Common myeloid progenitor, CD34-positive (primary cell): ENCODE data around the gene PITPNM3. TPM values are rescaled to one million over a fixed set of nuclear protein-coding genes. Genes with fewer than 3 reads are reported as not detected.

Source experiments
- CTCF ChIA-PET: fragments of 350-600 bp; sonication (Branson Sonifier 250); formaldehyde crosslinking; loops from one replicate; lab custom pipeline; 2021; ENCODE audit warnings: antibody characterized with exemption; lab: Charles Lee
- POLR2A ChIA-PET: fragments of 350-600 bp; sonication (Branson Sonifier 250); formaldehyde crosslinking; loops from one replicate; lab custom pipeline; 2021; ENCODE audit warnings: antibody characterized with exemption; lab: Charles Lee
- DNase-seq, 3 donors: peaks; one replicate each; pipeline versions ENCODE4 v3.0.0 to v3.0.0-alpha.2; 2013
- H3K27ac ChIP-seq, 2 experiments: 1 replicate in 1 of 2; 2 replicates in 1 of 2; pipeline ENCODE4 v1.7.0; 2013; ENCODE audit warnings: inconsistent platforms in 2 of 2, low read length in 2 of 2, mild to moderate bottlenecking in 2 of 2, low read depth in 1 of 2, moderate library complexity in 1 of 2; ENCODE audit not compliant: severe bottlenecking in 2 of 2, insufficient read depth in 1 of 2, poor library complexity in 1 of 2
- H3K27me3 ChIP-seq, 5 experiments: replicated peaks in 2 of 5; 1 replicate in 3 of 5; 2 replicates in 2 of 5; pipeline versions ENCODE4 v1.6.1 to v1.7.0; 2013; ENCODE audit warnings: low read length in 4 of 5, mild to moderate bottlenecking in 2 of 5, moderate library complexity in 2 of 5, inconsistent platforms in 1 of 5; ENCODE audit not compliant: insufficient read depth in 5 of 5, control insufficient read depth in 4 of 5
- H3K36me3 ChIP-seq, 4 experiments: 1 replicate in 2 of 4; 2 replicates in 2 of 4; pipeline versions ENCODE4 v1.6.1 to v1.7.0; 2013; ENCODE audit warnings: low read length in 3 of 4, control low read depth in 1 of 4, mild to moderate bottlenecking in 1 of 4; ENCODE audit not compliant: control insufficient read depth in 4 of 4, insufficient read depth in 4 of 4
- H3K4me1 ChIP-seq, 4 experiments: 1 replicate in 3 of 4; 2 replicates in 1 of 4; pipeline versions ENCODE4 v1.6.1 to v1.7.1; 2013; ENCODE audit warnings: low read length in 3 of 4, mild to moderate bottlenecking in 3 of 4, control low read depth in 1 of 4, inconsistent platforms in 1 of 4, moderate library complexity in 1 of 4; ENCODE audit not compliant: control insufficient read depth in 4 of 4, insufficient read depth in 4 of 4; ENCODE audit errors: control extremely low read depth in 1 of 4
- H3K4me3 ChIP-seq, 7 experiments: 1 replicate in 4 of 7; 2 replicates in 3 of 7; pipeline versions ENCODE4 v1.5.1 to v1.7.0; 2013; ENCODE audit warnings: mild to moderate bottlenecking in 7 of 7, low read length in 6 of 7, moderate library complexity in 6 of 7, inconsistent platforms in 2 of 7, low read depth in 2 of 7, control low read depth in 1 of 7; ENCODE audit not compliant: insufficient read depth in 4 of 7, control insufficient read depth in 1 of 7; ENCODE audit errors: extremely low read depth in 1 of 7
- H3K9me3 ChIP-seq, 5 experiments: 1 replicate in 4 of 5; 2 replicates in 1 of 5; pipeline versions ENCODE4 v1.6.1 to v1.7.1; 2013; ENCODE audit warnings: low read length in 4 of 5, mild to moderate bottlenecking in 2 of 5, inconsistent platforms in 1 of 5, low read depth in 1 of 5, moderate library complexity in 1 of 5; ENCODE audit not compliant: control insufficient read depth in 4 of 5, insufficient read depth in 2 of 5; ENCODE audit errors: control extremely low read depth in 1 of 5
- WGBS: methylation state at CpG from one replicate; pipeline ENCODE4 v1.1.5; 2013; ENCODE audit not compliant: insufficient coverage; 5-methylcytosine and 5-hydroxymethylcytosine counted together
- polyA plus RNA-seq: library from polyadenylated mRNA; unstranded; fragments of 120-200 nt; gene quantifications from one replicate; pipeline ENCODE4 v1.2.1, GENCODE V29; 2013

The PITPNM3 gene
- polyA plus RNA-seq = 0.29 TPM

DNA sequence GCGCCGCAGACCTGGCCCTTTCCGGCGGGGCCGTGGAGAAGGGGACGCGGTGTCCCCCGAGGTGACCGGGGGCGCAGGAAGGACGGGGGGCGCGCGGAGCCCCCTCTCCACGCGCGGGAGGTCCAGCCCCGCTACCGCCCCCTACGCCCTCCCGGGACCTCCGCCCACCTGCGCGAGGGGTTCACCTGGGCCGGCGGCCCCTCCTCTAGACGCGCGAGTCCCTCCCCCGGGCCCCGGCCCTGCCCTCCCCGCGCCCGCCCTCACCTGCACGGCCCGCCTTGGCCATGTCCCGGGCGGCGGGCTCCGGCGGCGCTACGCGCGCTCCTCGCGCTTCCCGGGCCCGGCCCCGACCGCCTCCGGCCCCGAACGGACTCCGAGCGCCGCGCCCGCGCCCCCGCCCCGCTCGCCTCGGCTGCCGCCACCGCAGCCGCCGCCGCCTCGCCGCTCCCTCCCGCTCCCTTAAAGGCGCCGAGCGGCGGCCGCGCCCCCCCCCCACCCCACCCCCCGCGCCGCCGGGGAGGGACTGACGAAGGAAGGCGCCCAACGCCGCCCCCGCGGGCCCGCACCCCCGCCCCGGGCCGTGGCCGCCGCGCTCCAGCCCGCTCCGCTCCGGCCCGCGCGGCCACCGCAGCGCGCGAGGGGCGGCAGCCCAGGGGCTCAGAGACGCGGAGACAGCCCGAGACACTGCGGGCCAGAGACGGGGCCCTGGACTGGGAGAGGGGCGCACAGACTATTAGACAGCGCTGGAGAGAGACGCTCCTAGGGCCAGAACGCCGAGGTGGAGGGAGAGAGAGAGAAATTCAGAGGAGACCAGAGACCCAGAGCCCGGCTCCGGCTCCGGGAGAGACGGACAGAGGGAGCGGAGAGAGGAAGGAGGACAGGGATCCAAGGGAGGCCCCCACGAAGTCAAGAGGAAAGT lies at the start of gene PITPNM3:
Gene PITPNM3, minus strand, starts transcription at position 435 of the 919 bp plus-strand sequence. Its CDS starts 149 bp downstream, at position 286.
- H3K27me3 ChIP-seq = peaks cover 0 to 70% (median 27%) of the 10 kb centered on the region in 5 experiments
- H3K27ac ChIP-seq = no peak within 1 kb of the TSS
- no peaks in the 10 kb centered on the region for H3K9me3 ChIP-seq
- H3K36me3 ChIP-seq = no peaks in the 10 kb centered on the region
- CTCF ChIA-PET = no interaction called here
- peaks cover 0 to 26% (median 11%) of the 10 kb centered on the region in 4 experiments for H3K4me1 ChIP-seq
- POLR2A ChIA-PET = no interaction called here
- DNase-seq = peak in 1 of 3 donors; percentile 21
- peak within 1 kb of the TSS in 4 of 7 experiments; percentile 38 to 61 (median 50) for H3K4me3 ChIP-seq
- 3% methylated on average over 88 of the region's 122 CpGs for WGBS

DNA sequence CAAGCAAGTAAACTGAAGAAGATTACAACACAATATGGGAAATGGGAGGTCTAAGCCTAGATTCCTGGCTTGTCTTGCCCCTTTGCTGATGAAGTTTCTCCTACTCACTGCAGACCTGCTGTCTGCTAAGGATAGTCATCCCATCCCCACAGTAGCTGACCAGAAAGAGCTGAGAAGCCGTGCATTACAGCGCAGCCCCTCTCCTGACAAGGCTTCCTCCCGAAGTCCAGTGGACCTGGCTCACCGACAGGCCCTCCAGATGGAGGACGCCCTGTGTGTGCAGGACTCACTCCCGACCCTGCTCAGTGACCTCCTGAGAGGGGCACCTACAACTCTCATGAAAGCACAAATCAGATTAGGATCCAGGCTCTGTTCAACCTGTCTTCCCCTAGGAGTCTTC lies 48.8 kb upstream of the PITPNM3 start:
- 97% methylated on average over 6 of the region's 6 CpGs for WGBS
- Histone ChIP-seq H3K4me3 (no peak overlapping the region), H3K4me1 (peaks cover 1 to 6% (median 2%) of the 10 kb centered on the region in 4 experiments), H3K9me3 (no peaks in the 10 kb centered on the region), H3K27ac (no peak overlapping the region), H3K27me3 (no peaks in the 10 kb centered on the region), H3K36me3 (peaks cover 15 to 75% (median 56%) of the 10 kb centered on the region in 4 experiments)
- DNase-seq = no peak
- CTCF ChIA-PET = no interaction called here
- POLR2A ChIA-PET = interaction anchor here (0.7 kb wide), 1 partner anchor 59 kb away, joined by 3 read pairs; no protein-coding TSS in a partner anchor

DNA sequence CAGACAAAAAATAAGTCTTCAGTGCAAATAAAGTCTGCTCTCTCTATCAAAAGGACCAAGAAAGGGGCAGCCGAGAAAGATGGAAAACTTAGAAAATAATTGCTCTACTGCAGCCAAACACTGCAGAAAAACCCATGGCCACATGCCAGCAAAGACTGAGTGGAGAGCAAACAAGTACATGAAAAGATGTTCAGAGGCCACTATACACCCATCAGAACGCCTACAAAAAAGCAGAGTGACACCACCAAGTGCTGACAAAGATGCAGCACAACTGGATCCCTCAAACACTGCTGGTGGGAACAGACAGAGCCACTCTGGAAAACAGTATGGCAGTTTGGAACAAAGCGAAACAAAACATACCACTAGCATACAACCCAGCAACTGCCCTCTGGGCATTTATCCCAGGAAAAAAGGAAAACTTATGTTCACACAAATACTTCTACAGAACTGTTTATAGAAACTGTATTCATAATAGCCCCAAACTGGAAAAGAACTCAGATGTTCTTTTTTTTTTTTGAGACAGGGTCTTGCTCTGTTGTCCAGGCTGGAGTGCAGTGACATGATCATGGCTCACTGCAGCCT lies 47.5 kb upstream of the PITPNM3 start:
- ChIA-PET POLR2A (no interaction called here), CTCF (no interaction called here)
- WGBS = 100% methylated on average over 3 of the region's 3 CpGs
- H3K27ac ChIP-seq = no peak overlapping the region
- H3K27me3 ChIP-seq = no peaks in the 10 kb centered on the region
- H3K9me3 ChIP-seq = no peaks in the 10 kb centered on the region
- H3K36me3 ChIP-seq = peaks cover 11 to 67% (median 46%) of the 10 kb centered on the region in 4 experiments
- H3K4me3 ChIP-seq = no peak overlapping the region
- DNase-seq = no peak
- H3K4me1 ChIP-seq = peaks cover 12 to 18% (median 15%) of the 10 kb centered on the region in 4 experiments

DNA sequence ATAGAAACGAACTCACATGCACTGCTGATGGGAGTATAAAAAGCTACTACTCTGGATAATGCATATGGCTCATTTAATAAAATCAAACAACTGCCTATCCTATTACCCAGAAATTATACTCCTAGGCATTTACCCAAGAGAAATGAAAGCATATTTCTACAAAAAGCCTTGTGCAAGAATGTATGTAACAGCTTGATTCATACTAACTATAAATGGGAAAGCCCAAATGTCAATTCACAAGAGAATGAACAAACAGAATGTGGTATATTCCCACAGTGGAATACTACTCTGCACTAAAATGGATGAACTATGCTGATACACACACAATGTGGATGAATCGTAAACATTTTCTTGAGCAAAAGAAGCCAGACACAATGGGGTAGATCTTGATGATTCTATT lies 45.8 kb upstream of the PITPNM3 start:
- CTCF ChIA-PET = interaction anchor here (1.5 kb wide), 1 partner anchor 129 kb away, joined by 3 read pairs; no protein-coding TSS in a partner anchor

DNA sequence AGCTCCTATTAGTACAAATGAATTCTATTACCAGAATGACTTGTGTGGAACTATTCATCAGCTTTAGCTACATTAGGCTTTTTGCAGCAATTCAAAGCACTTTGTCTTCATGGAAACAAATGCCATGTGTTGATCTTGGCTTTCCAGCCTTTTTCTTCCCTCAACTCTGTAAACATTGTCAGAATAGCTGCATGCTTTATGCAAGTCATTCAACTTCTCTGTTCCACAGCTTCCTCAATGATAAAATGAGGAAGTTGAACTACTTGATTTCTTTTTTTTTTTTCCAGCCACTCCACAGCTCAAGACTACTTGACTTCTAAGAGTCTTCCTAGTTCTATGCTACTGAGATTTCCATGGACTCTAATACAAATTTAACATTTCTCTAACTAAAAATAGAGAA lies 43.0 kb upstream of the PITPNM3 start:
- Histone ChIP-seq H3K4me3 (peak overlapping the region in 1 of 7 experiments; percentile 29), H3K27me3 (no peaks in the 10 kb centered on the region), H3K36me3 (peaks cover 16 to 65% (median 33%) of the 10 kb centered on the region in 4 experiments), H3K4me1 (peaks cover 15 to 30% (median 24%) of the 10 kb centered on the region in 4 experiments), H3K9me3 (no peaks in the 10 kb centered on the region), H3K27ac (peak overlapping the region in 1 of 2 experiments; percentile 52)
- DNase-seq = peak; percentile 59 to 94 (median 88)
- CTCF ChIA-PET = no interaction called here
- POLR2A ChIA-PET = no interaction called here

More for the DNA sequence above, 45.8 kb upstream of the PITPNM3 start:
- no CpG with 5 or more reads among the region's 2 CpGs for WGBS
- Histone ChIP-seq H3K27ac (no peak overlapping the region), H3K9me3 (no peaks in the 10 kb centered on the region), H3K27me3 (no peaks in the 10 kb centered on the region), H3K36me3 (peaks cover 6 to 64% (median 38%) of the 10 kb centered on the region in 4 experiments), H3K4me1 (peaks cover 15 to 30% (median 24%) of the 10 kb centered on the region in 4 experiments), H3K4me3 (no peak overlapping the region)
- no peak for DNase-seq
- POLR2A ChIA-PET = no interaction called here

DNA sequence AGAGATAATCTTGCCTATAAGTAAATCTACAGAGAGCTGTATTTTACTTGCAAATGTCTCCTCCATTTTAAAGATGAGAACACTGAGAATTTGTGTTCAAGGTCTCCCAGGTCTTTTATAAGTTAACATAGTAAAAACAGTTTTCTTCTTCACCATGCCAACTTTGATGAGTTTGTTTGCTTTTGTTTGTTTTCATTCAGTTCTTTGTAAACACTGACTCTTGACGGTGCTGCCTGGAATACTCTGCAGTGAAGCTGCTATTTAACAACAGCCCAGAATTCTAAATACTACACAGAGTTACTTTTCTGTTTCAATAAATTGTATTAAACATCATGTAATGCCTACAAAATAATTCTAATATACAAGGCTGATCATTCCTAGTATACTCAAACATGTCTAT lies 41.4 kb upstream of the PITPNM3 start:
- ChIA-PET POLR2A (no interaction called here), CTCF (interaction anchor here (1.0 to 1.5 kb wide), 2 partner anchors 10 to 20 kb away, joined by 3 read pairs; no protein-coding TSS in a partner anchor)
- no CpG with 5 or more reads among the region's 1 CpG for WGBS
- Histone ChIP-seq H3K36me3 (peaks cover 14 to 61% (median 36%) of the 10 kb centered on the region in 4 experiments), H3K27me3 (no peaks in the 10 kb centered on the region), H3K9me3 (no peaks in the 10 kb centered on the region), H3K4me1 (peaks cover 15 to 30% (median 24%) of the 10 kb centered on the region in 4 experiments), H3K4me3 (no peak overlapping the region), H3K27ac (no peak overlapping the region)
- no peak for DNase-seq
